ENCODE results near the gene DDX41.

Gene DDX41

DNA sequence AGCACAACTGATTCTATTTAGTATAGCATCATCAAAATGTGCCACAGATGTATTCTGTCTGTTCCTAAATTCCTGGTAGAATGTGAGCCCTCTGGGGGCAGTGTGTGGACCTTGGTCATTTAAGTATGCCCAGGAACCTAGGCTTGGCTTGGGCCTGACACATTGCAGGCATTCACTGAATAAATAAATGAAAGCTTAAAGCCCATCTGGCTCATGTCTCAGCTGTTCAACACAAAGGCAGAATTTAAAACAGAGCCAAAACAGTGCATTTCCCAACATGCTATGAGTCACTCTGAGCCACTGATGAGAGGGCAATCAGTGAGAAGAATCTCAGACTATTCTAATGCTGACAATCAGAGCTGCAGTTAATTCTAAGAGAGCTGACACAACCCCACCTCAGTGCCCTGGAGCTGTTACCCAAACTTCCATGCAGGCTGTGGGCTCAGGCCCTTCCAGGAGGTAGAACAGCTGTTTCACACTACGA, 29.5 kb upstream of the DDX41 start:
- peak; percentile 81 for DNase-seq (ENCODE audit: low read depth)
- no peak overlapping the region for H3K4me3 ChIP-seq (ENCODE audit: low read length)
- TF ChIP-seq, protein P1, sequence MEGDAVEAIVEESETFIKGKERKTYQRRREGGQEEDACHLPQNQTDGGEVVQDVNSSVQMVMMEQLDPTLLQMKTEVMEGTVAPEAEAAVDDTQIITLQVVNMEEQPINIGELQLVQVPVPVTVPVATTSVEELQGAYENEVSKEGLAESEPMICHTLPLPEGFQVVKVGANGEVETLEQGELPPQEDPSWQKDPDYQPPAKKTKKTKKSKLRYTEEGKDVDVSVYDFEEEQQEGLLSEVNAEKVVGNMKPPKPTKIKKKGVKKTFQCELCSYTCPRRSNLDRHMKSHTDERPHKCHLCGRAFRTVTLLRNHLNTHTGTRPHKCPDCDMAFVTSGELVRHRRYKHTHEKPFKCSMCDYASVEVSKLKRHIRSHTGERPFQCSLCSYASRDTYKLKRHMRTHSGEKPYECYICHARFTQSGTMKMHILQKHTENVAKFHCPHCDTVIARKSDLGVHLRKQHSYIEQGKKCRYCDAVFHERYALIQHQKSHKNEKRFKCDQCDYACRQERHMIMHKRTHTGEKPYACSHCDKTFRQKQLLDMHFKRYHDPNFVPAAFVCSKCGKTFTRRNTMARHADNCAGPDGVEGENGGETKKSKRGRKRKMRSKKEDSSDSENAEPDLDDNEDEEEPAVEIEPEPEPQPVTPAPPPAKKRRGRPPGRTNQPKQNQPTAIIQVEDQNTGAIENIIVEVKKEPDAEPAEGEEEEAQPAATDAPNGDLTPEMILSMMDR (conservative IDR thresholded peaks at IDR 0.05; ENCODE audit: low read depth, low read length) = no peak

DNA sequence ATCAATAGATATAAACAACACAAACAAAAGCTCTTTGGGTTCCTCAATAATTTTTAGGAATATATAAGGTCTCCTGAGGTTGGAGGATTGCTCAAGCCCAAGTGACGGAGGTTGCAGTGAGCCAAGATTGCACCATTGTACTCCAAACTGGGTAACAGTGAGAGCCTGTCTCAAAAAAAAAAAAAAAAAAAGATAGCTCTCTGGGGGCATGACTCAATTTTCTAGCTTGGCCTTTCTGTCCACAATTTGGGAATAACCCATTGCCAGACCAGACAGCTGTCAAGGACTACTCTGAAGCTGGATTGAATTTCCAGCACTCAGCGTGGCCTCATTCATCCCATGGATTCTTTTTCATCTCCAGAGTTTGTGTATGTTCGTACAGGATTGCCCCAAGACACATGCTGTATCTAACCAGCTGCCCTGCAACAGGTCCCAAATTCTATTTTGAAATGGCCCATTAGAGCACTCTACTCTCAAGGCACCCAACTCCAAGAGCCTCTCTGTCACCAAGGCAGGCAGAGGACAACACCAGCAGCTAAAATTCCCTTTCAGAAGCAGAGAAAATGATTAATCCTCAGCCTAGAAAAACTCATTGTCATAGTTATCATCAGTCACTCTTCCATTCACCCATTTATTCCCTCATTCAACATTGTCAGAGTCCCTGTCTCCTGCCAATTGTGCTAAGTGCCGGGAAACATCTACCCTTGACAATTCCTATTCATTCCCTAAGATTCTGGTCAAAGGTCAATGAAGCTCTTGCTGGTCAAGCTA, 28.9 kb upstream of the DDX41 start:
- TF ChIP-seq, protein P1 (conservative IDR thresholded peaks at IDR 0.05; ENCODE audit: low read depth, low read length) = no peak
- DNase-seq (ENCODE audit: low read depth) = no peak
- H3K4me3 ChIP-seq (ENCODE audit: low read length) = no peak overlapping the region

DNA sequence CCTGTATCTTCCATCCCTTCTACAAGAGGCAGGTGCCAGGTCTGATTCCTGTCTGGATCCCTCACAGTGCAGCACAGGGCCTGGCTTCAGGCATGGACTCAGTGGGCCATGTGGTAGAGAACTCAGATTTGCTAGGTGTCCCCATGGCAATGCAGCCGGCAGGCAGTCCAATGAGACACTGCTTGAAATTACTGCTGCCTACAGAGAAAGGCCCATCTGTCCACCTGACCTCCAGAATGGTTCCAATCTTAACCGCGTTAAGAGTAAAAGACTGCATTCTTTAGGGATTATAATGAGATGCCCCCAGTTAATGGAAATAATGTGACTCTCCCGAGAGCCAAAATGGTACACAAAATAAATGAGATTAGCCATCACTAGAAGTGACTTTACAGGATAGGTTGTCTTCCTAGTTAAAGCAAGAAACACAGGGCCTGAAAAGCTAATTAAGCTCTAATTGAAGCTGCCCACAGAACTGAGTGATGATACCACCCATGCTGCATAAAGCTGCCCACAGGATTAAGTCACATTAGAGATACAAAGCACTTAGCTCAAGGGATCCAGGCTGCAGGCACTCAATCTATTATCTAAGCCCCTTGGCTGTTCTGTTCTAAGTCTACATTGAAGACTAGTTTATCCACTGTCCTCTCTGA, 26.2 kb upstream of the DDX41 start:
- TF ChIP-seq, protein P1 (conservative IDR thresholded peaks at IDR 0.05; ENCODE audit: low read depth, low read length) = no peak
- DNase-seq (ENCODE audit: low read depth) = peak; percentile 67
- H3K4me3 ChIP-seq (ENCODE audit: low read length) = no peak overlapping the region

DNA sequence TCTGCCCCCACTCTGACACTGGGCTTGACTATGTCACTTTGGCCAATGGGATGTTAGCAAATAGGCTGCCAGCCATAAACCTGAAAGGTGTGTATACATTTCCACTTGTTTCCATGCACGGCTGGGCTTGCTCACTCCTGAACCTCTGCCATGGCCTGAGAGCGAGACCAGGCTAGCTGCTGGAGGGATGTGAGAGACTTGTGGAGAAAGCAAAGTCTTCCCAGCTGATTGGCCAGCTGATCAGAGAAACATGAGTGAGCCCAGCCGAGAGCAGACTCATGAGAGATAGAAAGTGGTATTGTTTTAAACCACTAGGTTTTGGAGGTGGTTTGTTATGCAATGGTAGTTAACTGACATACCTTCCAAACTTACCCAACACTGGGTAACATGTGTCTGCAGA, 23.7 kb upstream of the DDX41 start:
- no peak for DNase-seq (ENCODE audit: low read depth)
- TF ChIP-seq, protein P1 (conservative IDR thresholded peaks at IDR 0.05; ENCODE audit: low read depth, low read length) = no peak
- no peak overlapping the region for H3K4me3 ChIP-seq (ENCODE audit: low read length)

DNA sequence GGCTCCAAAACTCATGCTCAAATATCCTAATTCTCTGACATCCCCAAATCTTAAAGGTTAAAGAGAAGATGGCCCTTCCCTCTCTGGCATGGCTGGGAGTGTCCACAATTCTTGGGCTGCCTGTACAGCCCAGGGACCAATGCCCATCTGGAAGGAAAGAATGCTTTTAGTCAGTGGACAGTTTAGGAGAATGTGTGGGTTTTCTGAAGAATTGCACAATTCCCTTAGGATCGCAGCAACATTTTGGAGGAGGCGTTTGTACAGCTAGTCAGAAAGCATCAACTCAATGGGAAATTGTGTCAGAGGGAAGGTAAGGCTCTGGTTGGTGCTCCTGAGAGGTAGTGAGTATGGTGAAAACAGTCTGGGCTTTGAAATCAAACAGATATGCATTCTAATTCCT, 22.6 kb upstream of the DDX41 start:
- no peak for DNase-seq (ENCODE audit: low read depth)
- TF ChIP-seq, protein P1 (conservative IDR thresholded peaks at IDR 0.05; ENCODE audit: low read depth, low read length) = no peak
- no peak overlapping the region for H3K4me3 ChIP-seq (ENCODE audit: low read length)

DNA sequence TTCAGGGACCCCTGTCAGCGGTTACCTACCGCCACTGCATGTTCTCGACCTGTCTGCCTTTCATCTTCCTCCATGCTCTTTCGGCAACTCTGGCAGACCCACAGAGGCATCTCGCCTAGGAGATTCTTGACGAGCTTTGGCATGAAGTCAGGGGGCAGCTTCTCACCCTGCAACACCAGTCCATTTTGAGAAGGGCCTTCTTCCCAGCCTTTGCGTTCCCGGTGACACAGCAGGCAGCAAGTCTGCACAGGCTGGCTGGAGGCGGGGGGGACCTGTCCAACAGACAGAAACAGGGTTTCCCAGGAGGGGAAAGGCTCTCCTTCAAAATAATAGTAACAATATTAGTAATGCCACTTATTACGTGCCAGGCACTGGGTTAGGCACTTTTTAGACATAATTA, 22.1 kb upstream of the DDX41 start:
- DNase-seq (ENCODE audit: low read depth) = no peak
- no peak overlapping the region for H3K4me3 ChIP-seq (ENCODE audit: low read length)
- TF ChIP-seq, protein P1 (conservative IDR thresholded peaks at IDR 0.05; ENCODE audit: low read depth, low read length) = no peak
